HG02852 (cell line): ENCODE results near the gene PCCA.
"Not testable (repeated sequence)": the region's sequence is repeated elsewhere in the genome, so short reads cannot be mapped to it uniquely, and the experiment has no call there.

Source experiments
- ATAC-seq: cut with Tn5 transposase; IDR thresholded peaks from one replicate; pipeline ENCODE4 v1.9.1; 2021; ENCODE audit warnings: mild to moderate bottlenecking, moderate library complexity; ENCODE audit not compliant: unreplicated experiment

The PCCA gene

DNA sequence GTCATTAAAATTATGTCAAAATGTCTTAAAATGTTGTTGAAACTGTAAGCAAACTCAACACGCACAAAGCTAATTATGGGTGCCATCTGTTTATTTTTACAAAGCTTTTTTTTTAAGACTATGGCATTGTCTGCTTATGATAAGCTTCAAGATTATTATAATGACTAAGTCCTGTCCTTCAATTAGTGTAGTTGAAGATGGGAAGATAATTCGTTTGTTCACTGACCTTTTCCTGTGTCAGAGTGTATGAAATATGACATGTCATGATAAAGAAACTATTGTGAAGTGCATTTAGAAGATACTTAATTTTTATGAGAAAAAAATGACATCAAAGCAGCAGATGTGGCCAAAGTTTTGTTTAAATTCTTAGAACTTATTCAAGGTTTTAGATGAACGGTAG lies 211.3 kb downstream of the PCCA start:
- no peak for ATAC-seq

DNA sequence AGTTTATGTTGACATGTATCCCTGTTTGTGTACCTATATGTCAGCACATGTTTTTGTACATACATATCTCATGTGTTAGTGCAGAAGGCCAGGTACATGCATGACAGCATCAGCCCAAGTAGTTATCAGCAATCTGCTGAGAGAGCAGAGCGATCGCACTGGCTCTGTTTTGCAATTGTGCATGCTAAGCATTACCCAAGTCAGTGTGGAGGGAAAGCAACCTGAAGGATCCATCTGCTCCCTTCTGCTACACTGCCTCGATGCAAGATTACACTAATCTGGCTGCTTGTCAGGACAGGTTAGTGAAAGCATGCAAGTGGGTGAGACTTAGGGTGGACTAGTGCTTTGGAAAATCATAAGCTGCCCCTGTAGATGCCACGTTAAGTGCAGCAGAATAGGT lies 211.8 kb downstream of the PCCA start:
- no peak for ATAC-seq

DNA sequence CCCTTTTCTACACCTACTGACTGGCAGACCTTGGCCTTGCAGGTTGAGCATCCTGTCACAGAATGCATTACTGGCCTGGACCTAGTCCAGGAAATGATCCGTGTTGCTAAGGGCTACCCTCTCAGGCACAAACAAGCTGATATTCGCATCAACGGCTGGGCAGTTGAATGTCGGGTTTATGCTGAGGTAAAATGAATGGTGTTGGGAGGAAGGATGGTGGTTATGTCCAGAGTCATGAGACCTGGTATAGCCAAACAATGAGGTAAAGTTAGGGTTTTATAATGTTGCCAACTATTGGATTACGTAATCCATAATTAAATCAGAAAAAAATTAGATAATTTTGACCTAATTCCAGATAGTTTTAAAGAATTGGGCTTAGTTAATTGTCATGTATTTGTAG lies 212.5 kb downstream of the PCCA start:
- no peak for ATAC-seq

DNA sequence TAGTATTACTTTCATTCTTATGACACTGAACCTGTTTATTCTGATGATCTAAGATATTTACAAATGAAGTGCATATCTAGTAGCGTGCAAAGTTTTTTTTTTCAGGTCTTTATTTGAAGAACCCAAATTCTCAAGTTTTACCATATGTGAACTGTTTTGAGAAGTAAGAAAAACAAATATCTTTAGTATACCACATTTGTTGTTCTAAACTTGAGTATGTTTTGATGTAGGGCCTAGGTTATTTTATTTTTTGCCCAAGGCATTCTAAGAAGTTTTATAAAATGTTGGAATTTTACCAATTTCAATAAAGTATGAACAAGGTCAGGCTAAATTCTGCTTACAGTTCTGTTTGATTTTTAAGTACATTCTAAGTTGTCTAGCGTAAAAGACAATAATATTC lies 213.5 kb downstream of the PCCA start:
- no peak for ATAC-seq

DNA sequence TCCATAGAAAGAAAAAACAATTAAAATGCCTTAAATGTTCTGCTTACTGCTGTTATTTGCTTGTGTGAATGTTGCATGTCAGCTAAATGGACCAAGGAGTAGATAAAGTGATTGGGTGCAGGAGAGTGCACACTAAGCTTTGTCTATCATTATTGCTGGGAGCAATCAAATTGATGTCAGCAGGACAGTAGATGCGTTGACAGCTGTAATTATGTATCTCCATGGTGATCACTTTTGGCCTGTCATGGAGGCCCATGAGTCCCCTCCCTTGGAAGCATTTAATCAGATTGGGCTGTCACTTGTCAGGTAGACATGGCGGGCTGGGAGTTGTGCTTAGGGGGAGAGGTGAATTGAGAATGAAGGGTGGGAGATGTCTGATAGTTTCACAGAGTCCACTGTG lies 215.3 kb downstream of the PCCA start:
- ATAC-seq: no peak

DNA sequence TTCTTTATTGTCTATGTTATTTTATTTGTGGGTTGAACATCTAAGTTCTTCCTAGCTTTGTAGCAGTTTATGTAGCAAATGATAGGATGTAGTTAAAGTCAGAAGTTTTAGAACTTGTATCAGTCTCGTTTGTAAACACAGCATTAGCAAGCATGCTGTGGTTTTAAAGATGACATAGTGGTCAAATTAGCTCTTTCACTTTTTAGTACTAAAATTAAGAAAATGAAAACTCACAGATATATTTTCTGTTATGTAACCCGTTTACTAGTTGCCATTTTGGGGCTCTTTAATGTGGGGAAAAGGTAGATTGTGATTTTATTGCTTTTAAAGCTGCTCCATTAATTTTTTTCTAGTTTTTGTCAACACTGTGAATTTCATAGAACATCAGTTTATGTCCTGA lies 216.5 kb downstream of the PCCA start:
- no peak for ATAC-seq

DNA sequence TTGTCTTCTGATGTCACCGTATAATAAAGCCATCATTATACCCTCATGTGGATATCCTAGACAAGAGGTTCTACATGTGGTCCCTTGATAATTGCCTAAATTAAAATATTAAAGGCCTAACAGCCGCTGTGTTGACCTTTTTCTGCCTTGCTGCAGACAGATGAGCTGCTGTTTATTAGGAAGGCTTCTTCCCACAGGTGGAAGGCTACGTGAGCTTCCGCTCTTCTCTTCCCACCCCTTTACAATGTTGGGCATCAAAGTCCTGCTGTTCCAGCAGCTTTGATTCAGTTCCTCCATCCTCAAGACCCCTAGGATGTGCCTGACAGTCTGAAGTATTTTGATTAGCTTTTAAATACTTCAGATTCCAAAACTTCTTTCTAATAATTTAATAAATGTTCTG lies 217.1 kb downstream of the PCCA start:
- ATAC-seq: no peak

DNA sequence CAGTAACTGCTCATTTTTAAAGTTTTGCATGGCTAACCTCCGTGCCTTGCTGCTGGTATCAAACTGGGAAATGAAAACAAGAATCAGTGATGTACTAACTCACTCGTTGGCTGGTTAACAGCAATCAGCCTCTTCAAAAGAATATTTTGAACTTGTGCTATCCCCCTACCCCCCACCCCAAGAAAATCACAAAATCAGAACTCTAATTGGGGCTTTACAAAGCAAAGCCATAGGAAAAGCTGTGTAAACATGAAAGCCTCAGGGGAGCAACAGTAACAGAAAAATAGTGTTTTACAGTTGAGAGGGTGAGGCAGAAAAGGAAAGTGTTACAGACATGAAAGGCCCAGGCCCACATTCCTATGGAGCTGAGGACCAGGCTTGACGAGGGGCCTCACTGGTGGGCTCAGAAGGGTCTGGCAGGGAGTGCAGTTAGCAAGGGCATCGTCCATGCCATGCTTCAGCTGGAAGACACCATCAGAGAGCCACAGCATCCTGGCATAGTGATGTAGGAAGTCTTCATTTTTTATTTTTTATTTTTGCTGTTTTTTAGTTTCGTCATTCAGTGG lies 217.6 kb downstream of the PCCA start:
- no peak for ATAC-seq

DNA sequence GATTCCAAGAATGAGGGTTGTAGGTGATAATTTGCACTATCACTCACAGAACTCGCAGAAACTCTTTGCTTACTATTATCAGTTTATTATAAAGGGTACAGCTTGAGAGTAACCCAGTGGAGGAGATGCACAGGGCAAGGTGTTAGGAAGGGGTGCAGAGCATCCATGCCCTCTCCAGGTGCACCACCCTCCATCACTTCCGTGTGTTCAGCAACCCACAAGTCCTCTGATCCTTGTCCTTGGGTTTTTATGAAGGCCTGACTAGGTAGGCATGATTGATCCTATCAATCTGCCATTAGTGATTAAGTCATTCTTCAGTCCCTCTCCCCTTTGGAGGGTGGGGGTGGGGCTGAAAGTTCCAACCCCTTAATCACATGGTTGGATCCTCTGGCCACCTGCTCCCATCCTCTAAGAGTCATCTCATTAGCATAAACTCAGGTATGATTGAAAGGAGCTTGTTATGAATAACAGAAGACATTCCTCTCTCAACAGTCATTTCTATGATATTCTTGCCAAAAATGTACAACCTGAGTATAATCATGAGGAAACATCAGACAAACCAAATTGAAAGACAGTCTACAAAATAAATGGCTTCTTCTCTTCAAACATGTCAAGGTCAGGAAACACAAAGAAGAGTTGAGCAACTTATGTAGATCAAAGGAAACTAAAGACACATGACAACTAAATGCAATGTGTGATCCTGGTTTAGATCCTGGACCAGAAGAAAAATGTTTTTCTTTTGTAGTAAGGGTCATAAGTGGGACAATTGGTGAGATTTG lies 225.4 kb downstream of the PCCA start:
- ATAC-seq: no peak

DNA sequence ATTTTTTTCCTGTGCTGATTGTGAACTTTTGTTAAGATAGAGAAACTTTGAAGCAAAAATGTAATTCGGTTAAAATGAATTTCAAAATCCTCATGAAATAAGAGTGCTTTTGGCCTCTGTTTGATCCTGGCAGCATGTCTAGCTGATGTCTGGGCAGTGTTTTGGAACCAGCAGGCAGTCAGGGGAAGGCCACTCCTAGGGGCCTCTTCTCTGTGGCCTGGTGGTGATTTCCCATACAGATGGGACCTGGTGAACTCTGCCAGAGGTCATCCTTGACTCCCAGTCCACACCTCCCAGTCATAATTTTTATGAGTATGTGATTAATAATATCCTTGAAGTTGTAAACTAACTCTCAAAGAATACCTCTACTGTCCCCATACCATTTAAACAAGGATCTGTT lies 226.6 kb downstream of the PCCA start:
- no peak for ATAC-seq

DNA sequence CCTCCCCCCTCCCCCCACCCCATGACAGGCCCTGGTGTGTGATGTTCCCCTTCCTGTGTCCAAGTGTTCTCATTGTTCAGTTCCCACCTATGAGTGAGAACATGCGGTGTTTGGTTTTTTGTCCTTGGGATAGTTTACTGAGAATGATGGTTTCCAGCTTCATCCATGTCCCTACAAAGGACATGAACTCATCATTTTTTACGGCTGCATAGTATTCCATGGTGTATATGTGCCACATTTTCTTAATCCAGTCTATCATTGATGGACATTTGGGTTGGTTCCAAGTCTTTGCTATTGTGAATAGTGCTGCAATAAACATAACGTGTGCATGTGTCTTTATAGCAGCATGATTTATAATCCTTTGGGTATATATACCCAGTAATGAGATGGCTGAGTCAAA lies 229.6 kb downstream of the PCCA start:
- ATAC-seq: not testable (repeated sequence)

DNA sequence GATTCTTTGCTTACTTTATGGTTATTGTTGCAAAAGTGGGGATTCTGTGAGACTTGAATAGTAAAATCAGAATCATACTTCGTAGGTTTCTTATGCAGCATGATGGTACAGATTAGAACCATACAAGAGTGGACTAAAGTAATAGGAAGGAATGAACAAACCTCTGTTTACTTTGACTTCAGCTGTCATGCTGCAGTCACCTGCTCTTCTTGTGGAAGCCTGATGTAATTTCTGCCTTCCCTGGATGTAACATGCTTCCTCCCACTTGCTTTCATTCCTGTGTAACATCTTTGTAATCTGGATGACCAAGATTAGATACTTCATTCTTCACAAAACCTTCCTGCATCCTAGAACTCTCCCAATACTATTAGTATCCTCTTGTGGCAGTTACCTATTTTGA lies 235.0 kb downstream of the PCCA start:
- no peak for ATAC-seq

DNA sequence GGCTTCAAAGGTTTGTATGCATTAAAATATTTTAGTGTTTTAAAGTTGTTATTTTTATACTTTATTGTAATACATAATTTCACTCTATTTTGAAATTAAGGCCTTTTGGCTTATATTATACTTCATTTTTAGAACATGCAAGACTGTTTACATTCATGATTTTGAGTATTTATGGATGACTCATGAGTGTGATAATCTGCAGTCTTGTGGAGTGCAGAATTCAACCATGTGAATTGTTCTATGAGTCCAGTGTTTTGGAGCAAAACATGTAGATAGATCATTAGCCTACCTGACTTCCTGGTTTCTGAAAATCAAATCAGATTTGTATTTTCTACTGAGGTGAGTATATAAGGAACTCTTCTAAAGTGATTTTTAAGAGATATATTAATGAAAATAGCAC lies 241.8 kb downstream of the PCCA start:
- no peak for ATAC-seq

DNA sequence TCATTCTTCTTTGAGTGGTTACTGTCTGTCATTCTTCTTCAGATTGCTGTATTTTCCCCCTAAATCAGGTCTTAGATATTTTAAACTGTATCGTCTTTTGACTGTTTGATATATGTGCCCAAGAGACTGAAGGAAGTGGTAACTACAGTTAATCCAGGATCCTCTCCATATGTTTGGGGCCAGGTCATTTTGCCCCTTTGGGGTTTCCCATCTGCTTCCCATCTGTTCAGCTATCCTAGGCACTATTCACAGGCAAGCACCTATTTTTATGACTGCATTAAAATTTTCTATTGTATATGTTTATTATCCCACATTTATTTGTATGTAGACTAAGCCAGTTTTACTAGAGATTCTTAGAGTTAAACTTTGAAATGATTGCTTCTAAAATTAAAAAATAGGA lies 244.2 kb downstream of the PCCA start:
- ATAC-seq: no peak

DNA sequence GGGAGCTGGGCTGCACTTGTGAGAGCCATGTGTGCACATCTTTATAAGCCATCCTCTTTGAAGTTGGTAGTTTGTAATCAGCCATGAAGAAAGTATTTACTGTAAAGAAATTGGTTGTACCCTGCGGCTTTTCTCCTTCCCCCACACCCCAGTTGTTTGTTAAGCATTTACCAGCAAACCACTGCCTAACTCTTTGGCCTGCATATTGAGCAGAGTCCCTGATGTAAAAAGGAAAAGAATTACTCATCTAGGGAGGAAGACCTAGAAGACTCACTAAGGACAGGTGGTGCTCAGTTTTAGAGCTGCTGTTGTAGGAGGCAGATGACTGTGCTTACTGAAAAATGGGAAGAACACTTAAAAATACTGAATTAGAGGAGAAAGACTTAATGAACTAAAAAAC lies 245.3 kb downstream of the PCCA start:
- peak; percentile 57 for ATAC-seq

DNA sequence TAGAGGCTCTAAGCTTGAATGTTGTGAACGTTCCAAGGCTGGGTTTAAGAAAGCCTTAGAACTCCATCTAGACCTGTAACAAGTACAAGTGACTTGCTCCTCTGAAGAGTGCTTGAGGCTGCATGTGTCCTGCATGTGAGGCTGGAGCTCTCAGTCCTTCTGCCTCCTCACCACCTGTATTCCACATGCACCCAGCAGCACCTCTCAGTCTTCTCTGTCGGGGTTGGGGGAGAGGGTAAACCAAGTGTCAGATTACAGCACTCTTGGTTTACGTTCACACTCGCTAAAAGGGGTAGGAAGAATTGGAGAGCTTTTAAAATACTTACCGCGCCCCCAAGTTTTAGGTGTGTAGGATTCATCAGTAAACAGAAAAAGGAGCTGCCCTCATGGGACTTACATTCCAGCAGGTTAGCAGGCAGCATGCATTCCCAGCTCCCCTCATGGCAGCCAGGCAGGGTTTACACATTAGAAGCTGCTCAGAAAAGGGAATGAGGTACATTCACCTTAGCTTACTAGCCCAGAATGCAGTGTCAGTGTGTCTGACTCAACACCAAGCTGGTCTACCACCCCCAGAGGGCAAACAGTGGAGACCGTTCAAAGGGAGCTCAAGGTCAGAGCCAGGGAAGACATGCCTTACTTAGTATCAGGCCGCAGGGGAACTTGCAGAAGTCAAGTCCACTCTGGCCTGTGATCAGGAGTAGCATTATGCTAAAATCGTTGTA lies 248.1 kb downstream of the PCCA start:
- ATAC-seq: no peak

DNA sequence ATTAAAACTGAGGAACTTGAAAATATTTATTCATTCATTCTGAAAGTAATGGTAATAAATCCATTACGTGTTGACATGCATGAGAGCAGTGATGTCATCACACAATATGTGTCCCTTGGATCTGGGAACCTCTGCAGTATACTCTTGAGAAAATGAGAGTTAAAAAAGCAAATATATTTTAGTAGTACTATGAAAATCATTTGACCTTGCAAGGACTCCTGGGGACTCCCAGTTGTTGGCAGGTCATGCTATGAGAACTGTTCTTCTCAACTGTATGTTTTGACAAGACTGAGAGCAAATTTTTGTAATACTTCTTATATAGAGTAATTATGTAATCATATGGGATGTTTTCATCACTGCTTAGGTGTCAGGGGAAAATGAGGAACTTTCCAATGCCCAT lies 249.4 kb downstream of the PCCA start:
- no peak for ATAC-seq

DNA sequence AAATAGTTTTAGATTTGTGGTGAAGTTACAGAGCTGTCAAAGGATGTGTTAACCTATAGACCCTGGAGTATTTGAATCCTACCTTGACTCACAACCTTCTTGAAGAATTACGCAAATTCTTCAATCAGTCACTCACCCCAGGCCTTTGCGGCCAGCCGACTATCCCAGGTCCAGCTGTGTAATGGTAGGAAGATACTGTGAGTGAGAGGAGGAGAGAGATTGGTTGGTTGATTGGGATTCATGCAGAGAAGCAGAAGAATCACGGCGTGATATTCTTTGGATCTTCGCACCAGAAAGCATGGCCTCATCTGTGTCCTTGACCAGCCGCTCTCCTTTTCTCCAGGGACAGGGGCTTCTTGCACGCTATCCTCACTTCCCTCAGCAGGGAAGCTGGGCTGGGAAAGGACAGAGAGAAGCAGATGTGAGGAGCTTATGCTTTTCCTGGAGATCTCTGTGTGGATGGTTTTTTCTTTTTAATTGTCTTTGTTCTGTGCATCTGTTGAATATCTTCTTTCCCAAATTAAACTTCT lies 250.6 kb downstream of the PCCA start:
- no peak for ATAC-seq

DNA sequence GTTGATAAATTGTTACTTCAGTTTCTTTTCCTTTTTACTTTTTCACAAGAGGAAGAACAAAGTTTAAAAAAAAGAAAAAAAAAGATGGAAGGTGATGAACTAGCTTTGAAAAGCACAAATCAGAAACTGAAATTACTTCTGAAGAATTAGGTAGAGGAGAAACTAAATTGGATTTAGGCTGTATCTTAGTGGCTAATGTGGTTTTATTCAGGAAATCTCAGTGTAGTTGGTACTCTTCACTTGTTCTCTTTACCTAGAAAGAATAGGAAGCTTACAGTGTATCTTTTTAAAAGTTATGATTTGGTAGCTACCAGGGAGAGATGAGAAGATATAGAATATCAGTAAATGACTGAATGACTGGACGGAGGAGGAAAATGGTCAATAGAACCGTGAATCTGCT lies 252.0 kb downstream of the PCCA start:
- ATAC-seq: no peak

DNA sequence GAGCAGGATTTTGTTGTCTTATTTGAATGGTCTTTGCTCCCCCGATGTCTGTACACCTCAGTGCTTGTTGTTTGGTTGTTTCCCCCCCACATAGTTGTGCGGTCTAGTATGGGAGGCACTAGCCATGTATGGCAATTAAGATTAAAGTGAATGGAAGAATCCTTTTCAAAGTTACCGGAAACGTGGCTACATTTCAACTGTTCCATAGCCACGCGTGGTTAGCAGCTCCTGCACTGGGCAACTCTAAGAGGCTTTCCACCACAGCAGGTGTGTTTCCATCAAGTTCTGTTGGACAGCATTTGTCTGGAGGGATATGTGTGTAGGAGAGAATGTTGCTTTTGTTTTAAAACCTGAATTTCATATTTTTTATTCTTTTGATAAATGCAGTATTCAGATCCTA lies 252.4 kb downstream of the PCCA start:
- no peak for ATAC-seq

DNA sequence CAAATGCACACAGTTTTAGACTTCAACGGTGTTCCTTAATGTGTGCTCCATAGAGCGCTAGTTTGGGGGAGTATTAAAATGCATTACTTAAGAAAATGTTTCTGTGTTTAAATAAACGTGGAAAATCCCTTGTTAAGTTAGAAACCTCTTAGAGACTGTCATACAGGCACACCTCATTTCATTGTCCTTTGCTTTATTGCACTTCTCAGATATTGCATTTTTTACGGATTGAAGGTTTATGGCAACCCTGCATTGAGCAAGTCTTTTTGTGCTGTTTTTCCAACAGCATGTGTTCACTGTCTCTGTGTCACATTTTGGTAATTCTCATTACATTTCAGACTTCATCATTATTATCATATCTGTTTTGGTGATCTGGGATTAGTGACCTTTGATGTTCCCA lies 255.7 kb downstream of the PCCA start:
- ATAC-seq: no peak

DNA sequence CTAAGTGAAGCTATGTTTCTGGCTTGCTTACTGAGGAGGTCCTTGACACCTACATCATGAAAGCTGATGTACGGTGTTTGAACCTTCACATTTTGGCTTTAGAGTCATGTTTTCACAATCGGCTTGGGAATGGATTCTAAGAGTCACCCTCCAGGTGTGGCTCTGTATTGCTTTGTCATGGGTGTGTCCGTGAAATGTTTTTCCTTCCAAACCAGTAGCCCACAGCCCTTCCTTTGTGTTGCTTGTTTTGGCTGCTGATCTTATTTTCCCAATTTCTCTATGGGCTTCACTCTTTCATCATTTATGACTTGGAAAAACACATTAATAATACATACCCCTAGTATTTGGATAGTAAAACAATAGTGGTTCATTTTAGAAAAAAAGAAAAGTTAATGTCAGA lies 259.1 kb downstream of the PCCA start:
- no peak for ATAC-seq
